WERI-Rb-1 (cell line): Measurements from ENCODE around the gene GAS1.

ENCODE experiments used
- DNase-seq: peaks from one replicate; pipeline ENCODE4 v3.0.0-alpha.2; 2020
- H3K27ac ChIP-seq: fragments of 250-450 bp; sonication (Bioruptor Pico); 2 replicates; pipeline ENCODE4 v1.5.1; 2020; ENCODE audit warnings: mild to moderate bottlenecking, moderate library complexity
- H3K27me3 ChIP-seq: fragments of 250-450 bp; sonication (Bioruptor Pico); 2 replicates; pipeline ENCODE4 v1.5.1; 2021; ENCODE audit warnings: mild to moderate bottlenecking, low read depth, moderate library complexity; ENCODE audit not compliant: insufficient read depth, severe bottlenecking
- H3K36me3 ChIP-seq: fragments of 250-450 bp; sonication (Bioruptor Pico); 2 replicates; pipeline ENCODE4 v1.5.1; 2020; ENCODE audit warnings: mild to moderate bottlenecking, moderate library complexity
- H3K4me3 ChIP-seq: 2 replicates; pipeline ENCODE4 v1.5.1; 2011; ENCODE audit warnings: low read depth, mild to moderate bottlenecking, control low read depth, low read length
- H3K9me3 ChIP-seq: fragments of 250-450 bp; sonication (Bioruptor Pico); 2 replicates; pipeline ENCODE4 v1.5.1; 2021; ENCODE audit warnings: mild to moderate bottlenecking, moderate library complexity; ENCODE audit not compliant: severe bottlenecking
- TF ChIP-seq, protein P1 (sequence below): IDR thresholded peaks from 2 replicates; pipeline ENCODE4 v1.5.1; 2011; ENCODE audit warnings: low read depth, mild to moderate bottlenecking, control low read depth, inconsistent platforms, low read length

The GAS1 gene

DNA sequence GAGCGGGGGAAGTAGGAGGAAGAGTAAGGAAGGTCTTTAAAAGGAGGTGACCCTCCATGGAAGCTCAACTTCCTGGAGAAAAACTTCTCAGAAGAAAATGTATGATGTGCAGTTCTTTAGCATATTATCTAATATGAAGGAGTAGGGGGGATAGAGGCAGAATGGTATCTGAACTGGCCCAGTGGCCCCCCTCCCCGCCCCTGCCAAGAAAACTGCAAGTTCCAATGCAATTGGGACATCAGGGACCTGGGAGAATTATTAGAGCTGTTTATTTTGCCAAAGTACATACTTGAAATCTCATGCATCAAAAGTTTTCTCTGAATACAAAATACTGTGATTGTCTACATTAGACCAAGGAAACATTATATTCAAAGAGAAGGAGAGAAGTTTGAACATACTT is 40.6 kb upstream of the GAS1 start:
- no peaks in the 10 kb centered on the region for H3K36me3 ChIP-seq
- H3K9me3 ChIP-seq = no peaks in the 10 kb centered on the region
- no peak overlapping the region for H3K4me3 ChIP-seq
- H3K27ac ChIP-seq = no peak overlapping the region
- TF ChIP-seq, protein P1, sequence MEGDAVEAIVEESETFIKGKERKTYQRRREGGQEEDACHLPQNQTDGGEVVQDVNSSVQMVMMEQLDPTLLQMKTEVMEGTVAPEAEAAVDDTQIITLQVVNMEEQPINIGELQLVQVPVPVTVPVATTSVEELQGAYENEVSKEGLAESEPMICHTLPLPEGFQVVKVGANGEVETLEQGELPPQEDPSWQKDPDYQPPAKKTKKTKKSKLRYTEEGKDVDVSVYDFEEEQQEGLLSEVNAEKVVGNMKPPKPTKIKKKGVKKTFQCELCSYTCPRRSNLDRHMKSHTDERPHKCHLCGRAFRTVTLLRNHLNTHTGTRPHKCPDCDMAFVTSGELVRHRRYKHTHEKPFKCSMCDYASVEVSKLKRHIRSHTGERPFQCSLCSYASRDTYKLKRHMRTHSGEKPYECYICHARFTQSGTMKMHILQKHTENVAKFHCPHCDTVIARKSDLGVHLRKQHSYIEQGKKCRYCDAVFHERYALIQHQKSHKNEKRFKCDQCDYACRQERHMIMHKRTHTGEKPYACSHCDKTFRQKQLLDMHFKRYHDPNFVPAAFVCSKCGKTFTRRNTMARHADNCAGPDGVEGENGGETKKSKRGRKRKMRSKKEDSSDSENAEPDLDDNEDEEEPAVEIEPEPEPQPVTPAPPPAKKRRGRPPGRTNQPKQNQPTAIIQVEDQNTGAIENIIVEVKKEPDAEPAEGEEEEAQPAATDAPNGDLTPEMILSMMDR = no peak
- H3K27me3 ChIP-seq = peaks cover 25% of the 10 kb centered on the region
- no peak for DNase-seq

DNA sequence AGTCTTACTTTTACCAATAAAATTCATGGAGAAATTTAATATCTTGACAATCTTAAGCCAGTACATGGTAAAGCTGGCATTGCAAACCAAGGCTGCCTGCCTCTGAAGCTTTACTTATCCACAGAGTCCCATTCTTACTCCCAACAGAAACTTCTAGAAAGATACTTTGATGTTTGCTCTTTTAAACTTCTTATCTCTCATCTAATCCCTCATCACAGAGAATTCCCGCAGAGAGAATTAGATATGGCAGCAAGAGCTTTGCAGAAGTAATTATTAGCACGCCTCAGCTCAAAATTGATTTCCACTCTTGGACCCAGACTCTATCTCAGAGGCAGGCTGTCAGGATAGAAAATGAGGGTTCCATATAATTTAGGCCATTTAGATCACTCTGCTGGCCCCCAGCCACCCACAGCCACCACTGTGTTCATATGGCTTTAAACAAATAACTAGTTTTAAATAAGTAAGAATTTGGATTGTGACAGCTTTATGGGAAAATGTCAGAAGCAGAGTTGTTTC is 37.9 kb upstream of the GAS1 start:
- DNase-seq = no peak
- Histone ChIP-seq H3K9me3 (no peaks in the 10 kb centered on the region), H3K4me3 (no peak overlapping the region), H3K27ac (no peak overlapping the region), H3K36me3 (no peaks in the 10 kb centered on the region), H3K27me3 (peaks cover 37% of the 10 kb centered on the region)
- TF ChIP-seq, protein P1 = no peak

DNA sequence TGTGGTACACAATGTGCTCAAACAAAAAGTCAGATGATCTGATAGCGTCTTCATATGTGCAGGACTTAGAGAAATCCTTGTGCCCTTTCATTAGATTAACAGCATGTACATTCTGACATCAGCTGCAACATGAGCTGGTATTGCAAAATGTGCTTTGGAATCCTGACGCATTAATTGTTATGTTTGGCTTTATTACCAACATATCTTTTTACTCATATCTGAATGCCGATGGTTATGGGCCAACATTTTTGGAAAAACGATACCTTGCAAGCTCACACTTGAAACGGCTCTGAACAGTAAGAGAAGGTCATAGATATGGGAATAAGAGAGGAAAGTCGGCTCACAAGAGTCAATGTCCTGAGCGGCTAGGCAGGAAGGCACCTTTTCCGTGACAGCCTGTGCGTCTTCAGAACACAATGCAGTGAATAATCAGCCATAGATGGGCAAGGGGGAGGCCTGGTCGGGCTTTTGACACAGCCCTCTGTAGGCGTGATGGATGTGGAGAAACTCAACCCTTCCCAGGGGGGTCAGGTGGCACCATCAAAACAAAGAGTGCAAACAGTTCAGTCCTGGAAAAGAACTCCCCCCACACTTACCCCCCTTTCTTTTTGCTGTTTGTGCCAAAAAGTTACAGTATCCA is 36.4 kb upstream of the GAS1 start:
- Histone ChIP-seq H3K4me3 (no peak overlapping the region), H3K27ac (no peak overlapping the region), H3K27me3 (peaks cover 47% of the 10 kb centered on the region), H3K9me3 (no peaks in the 10 kb centered on the region), H3K36me3 (no peaks in the 10 kb centered on the region)
- TF ChIP-seq, protein P1 = no peak
- no peak for DNase-seq

DNA sequence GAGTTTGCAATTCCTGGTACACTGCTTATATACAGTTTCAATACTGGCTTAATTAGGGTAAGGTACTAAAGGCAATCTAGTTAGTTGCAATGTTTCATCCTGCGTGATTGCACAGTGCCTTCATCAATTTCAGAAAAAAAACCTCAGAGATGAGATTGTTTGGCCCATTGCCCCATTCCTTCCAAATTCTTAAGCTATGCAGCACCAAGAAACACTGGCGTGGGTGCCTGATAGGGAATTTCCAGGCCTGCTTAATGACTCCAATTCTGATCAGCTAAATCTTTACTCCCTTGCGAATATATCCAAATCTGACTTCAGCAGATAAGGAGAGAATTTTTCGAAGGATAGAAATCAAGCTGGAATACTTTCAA is 35.9 kb upstream of the GAS1 start:
- Histone ChIP-seq H3K36me3 (no peaks in the 10 kb centered on the region), H3K27me3 (peaks cover 49% of the 10 kb centered on the region), H3K9me3 (no peaks in the 10 kb centered on the region), H3K27ac (no peak overlapping the region), H3K4me3 (no peak overlapping the region)
- no peak for DNase-seq
- TF ChIP-seq, protein P1 = no peak

DNA sequence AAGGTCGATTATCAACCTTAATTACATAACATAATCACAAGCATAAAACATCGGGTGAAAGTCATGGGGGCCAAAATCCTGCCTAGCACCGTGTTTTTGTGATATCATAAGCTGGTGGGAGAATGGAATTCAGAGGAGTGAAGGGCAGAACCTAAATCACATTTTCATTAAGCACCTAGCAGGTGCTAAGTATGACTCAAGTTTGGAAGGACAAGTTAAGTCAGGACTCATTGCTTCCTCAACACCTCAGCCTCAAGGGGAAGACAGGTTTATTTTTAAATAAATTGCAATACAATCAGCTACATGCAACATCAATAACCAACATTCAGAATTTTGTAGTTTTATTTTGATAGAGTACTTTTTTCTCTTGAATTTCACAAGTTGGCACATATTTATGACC is 33.5 kb upstream of the GAS1 start:
- H3K9me3 ChIP-seq = no peaks in the 10 kb centered on the region
- DNase-seq = no peak
- TF ChIP-seq, protein P1 = no peak
- H3K4me3 ChIP-seq = no peak overlapping the region
- peaks cover 62% of the 10 kb centered on the region for H3K27me3 ChIP-seq
- H3K36me3 ChIP-seq = no peaks in the 10 kb centered on the region
- H3K27ac ChIP-seq = no peak overlapping the region

DNA sequence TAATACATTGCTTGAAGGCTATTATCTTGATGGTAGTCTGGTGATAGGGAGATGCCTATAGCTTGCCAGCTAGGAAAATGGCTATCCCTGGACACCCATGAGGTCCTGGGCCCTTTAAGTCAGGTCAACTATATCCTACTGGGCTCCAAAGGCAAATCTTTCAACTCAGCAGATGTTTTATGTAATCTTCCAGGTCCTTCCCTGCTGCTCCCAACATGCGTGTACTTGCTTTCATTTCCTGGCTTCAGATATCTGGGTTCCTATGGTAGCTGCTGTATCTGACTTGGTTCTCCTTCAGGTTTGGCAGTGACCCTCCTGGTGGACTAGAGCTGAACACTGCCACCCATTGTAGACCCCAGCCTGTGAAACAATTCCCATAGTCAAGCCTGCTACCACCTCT is 32.4 kb upstream of the GAS1 start:
- peaks cover 59% of the 10 kb centered on the region for H3K27me3 ChIP-seq
- H3K36me3 ChIP-seq = no peaks in the 10 kb centered on the region
- no peaks in the 10 kb centered on the region for H3K9me3 ChIP-seq
- no peak for DNase-seq
- no peak overlapping the region for H3K27ac ChIP-seq
- no peak overlapping the region for H3K4me3 ChIP-seq
- TF ChIP-seq, protein P1 = no peak
